Mucosa of rectum (tissue), 2 donors: ENCODE data around the gene OTOF.

Experiments
- H3K27ac ChIP-seq, 2 donors: one replicate each; pipeline ENCODE4 v1.7.0; 2013; ENCODE audit warnings: inconsistent platforms in 2 of 2, low read depth in 2 of 2, low read length in 2 of 2
- H3K27me3 ChIP-seq, 2 donors: one replicate each; pipeline ENCODE4 v1.7.0; 2013; ENCODE audit warnings: low read length in 2 of 2; ENCODE audit not compliant: control insufficient read depth in 2 of 2, insufficient read depth in 2 of 2
- H3K36me3 ChIP-seq, 2 donors: one replicate each; pipeline ENCODE4 v1.7.0; 2013; ENCODE audit warnings: low read length in 2 of 2; ENCODE audit not compliant: control insufficient read depth in 2 of 2, insufficient read depth in 2 of 2
- H3K4me1 ChIP-seq, 2 donors: one replicate each; pipeline ENCODE4 v1.7.0; 2013; ENCODE audit warnings: low read length in 2 of 2, mild to moderate bottlenecking in 1 of 2; ENCODE audit not compliant: control insufficient read depth in 2 of 2, insufficient read depth in 2 of 2
- H3K4me3 ChIP-seq, 2 donors: one replicate each; pipeline ENCODE4 v1.7.0; 2013; ENCODE audit warnings: low read length in 2 of 2
- H3K9ac ChIP-seq, 2 donors: one replicate each; pipeline ENCODE4 v1.7.0; 2013; ENCODE audit warnings: low read length in 2 of 2, low read depth in 1 of 2, mild to moderate bottlenecking in 1 of 2
- H3K9me3 ChIP-seq, 2 donors: one replicate each; pipeline ENCODE4 v1.7.0; 2013; ENCODE audit warnings: low read length in 2 of 2; ENCODE audit not compliant: control insufficient read depth in 2 of 2
- donor health status: healthy.
- donor health status: Normal muscosa, but diverticular disease.

The OTOF gene

DNA sequence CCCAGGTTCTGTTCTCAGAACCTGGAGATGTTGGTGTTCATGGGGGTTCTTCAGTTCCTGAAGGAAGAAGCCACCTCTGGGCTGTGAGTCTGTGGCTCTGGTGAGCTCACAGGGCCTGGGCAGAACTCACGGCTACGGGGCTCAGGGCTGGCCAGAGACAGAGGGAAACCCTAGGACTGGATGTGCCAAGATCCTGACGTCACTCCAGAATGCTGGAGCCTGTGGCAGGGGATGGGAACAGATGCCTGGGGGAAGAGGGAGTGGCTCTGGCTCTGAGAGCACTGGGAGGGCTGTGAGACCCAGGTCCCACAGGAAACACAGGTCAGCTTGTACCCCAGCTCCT is at the start of gene OTOF:
Gene OTOF, minus strand, starts transcription at position 214 of the 343 bp plus-strand sequence.
- H3K36me3 ChIP-seq, result no peaks in the 10 kb centered on the region
- H3K4me1 ChIP-seq, result no peaks in the 10 kb centered on the region
- H3K4me3 ChIP-seq, result no peak within 1 kb of the TSS
- no peaks in the 10 kb centered on the region for H3K27me3 ChIP-seq
- no peaks in the 10 kb centered on the region for H3K9me3 ChIP-seq
- no peak within 1 kb of the TSS for H3K9ac ChIP-seq
- no peak within 1 kb of the TSS for H3K27ac ChIP-seq

DNA sequence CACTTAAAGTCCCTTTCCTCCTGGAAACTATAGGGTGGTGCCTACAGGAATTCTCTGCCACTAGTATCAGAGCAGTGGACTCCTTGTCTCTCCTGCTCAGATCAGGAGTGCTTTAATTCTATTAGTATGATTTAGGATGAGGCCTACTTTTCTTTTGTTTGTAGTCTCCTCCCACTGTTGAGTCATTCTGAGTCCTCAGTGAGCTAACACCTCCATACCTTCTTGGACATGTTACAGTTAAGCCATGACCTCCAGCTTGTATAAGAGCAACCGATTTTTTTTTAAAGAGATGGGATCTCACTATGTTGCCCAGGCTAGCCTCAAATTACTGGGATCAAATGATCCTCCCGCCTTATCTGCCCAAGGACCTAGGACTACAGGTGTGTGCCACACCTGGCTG is 48.7 kb upstream of the OTOF start:
- Histone ChIP-seq H3K4me1 (no peaks in the 10 kb centered on the region), H3K36me3 (no peaks in the 10 kb centered on the region), H3K27ac (no peak overlapping the region), H3K9me3 (no peaks in the 10 kb centered on the region), H3K9ac (no peak overlapping the region), H3K4me3 (no peak overlapping the region), H3K27me3 (no peaks in the 10 kb centered on the region)

DNA sequence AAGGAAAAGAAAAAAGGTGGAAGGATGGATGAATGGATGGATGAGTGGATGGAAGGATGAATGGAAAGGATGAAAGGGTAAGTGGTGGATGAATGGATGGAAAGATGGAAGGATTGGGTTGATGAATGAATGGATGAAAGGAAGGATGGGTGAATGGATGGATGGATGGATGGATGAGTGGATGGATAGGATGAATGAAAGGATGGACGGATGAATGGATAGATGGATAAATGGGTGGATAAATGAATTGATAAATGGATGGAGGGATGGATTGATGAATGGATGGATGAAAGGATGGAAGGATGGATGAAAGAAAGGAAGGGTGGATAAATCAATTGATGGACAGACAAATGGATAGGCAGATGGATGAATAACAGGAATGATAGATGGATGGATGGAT is 48.2 kb upstream of the OTOF start:
- H3K4me3 ChIP-seq, result no peak overlapping the region
- H3K9me3 ChIP-seq, result no peaks in the 10 kb centered on the region
- H3K27ac ChIP-seq, result no peak overlapping the region

DNA sequence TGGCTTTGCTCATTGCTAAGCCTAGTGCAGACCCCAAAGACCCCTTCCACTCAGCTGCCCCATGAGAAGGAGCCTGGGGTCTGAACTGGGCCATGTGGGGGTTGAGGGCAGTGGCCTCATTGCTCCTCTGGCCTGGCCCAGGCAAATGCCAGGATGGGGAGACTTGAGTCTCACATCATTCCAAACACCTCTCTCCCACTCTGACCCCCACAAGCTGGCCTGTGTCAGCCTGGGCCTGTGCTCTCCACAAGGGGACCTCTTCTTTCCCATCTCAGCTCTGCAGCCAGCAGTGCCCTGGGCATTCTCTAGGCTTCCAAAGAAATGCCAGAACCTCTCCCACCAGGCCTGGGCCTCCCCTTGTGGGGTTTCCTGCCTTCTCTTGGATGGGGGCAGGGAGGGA is 45.8 kb upstream of the OTOF start:
- Histone ChIP-seq H3K4me1 (no peaks in the 10 kb centered on the region), H3K36me3 (no peaks in the 10 kb centered on the region), H3K4me3 (no peak overlapping the region), H3K9ac (no peak overlapping the region), H3K27ac (no peak overlapping the region), H3K27me3 (peaks cover 0 to 5% of the 10 kb centered on the region in 2 donors), H3K9me3 (no peaks in the 10 kb centered on the region)

More for the DNA sequence above, 48.2 kb upstream of the OTOF start:
- Histone ChIP-seq H3K4me1 (no peaks in the 10 kb centered on the region), H3K27me3 (no peaks in the 10 kb centered on the region), H3K36me3 (no peaks in the 10 kb centered on the region), H3K9ac (no peak overlapping the region)

DNA sequence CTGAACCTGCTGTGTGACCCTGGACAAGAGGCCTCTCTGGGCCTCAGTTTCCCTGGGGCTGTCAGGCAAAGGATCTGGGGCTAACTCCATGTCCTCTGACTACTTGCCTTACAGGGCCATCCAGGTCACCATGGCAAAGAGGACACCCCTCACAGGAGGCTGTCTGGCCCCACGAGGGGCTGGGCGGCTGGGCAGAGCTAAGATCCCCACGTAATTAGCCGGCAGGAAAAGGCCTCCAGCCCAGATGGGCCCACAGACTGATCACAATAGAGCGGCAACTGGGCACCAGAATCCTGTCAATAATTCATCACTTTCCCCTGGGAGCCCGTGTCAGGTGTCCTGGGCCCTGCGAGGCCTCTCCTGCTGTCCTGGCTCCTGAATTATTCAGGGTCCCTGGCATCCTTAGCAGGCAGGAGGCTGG is 44.8 kb upstream of the OTOF start:
- H3K4me3 ChIP-seq, result no peak overlapping the region
- no peaks in the 10 kb centered on the region for H3K36me3 ChIP-seq
- no peaks in the 10 kb centered on the region for H3K4me1 ChIP-seq
- H3K9ac ChIP-seq, result no peak overlapping the region
- no peak overlapping the region for H3K27ac ChIP-seq
- H3K27me3 ChIP-seq, result peaks cover 2 to 6% of the 10 kb centered on the region in 2 donors
- H3K9me3 ChIP-seq, result no peaks in the 10 kb centered on the region

DNA sequence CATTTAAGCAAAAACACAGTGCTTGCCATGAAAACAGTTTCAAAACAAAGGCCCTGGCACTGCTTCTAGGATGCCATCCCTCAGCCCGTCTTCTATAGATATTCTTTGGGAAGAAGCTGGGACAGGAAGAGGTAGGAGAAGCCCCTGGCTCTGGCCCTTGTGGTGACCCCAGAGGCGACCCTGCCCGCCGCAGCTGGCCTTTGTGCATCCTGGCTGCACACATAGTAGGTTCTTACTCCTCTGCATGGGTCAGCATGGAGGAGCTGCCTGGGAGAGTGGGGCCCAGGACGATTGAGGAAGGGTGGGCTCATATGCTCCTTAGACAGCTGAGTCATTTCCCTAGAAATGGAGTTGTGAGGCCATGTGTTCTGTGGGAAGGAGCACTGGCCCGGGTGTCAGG is 44.4 kb upstream of the OTOF start:
- no peaks in the 10 kb centered on the region for H3K9me3 ChIP-seq
- H3K27me3 ChIP-seq, result peaks cover 2 to 6% of the 10 kb centered on the region in 2 donors
- H3K27ac ChIP-seq, result no peak overlapping the region

DNA sequence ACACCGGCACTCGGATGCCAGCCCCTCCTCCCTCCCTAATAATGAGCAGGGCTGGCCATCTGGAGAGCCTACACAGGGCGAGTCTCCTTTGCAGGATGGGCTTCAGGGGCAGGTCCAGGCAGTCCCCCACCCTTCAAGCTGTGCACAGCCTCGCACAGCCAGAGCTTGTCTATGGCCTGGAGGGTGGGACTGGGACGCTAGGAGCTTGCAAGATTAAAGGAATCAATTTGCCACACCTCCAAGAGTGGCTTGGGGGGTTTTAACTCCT is 43.9 kb upstream of the OTOF start:
- Histone ChIP-seq H3K27ac (no peak overlapping the region), H3K9me3 (no peaks in the 10 kb centered on the region), H3K4me1 (no peaks in the 10 kb centered on the region), H3K36me3 (no peaks in the 10 kb centered on the region), H3K9ac (no peak overlapping the region), H3K4me3 (no peak overlapping the region), H3K27me3 (peaks cover 2 to 6% of the 10 kb centered on the region in 2 donors)

More for the DNA sequence above, 44.4 kb upstream of the OTOF start:
- no peak overlapping the region for H3K9ac ChIP-seq
- no peaks in the 10 kb centered on the region for H3K36me3 ChIP-seq
- H3K4me1 ChIP-seq, result no peaks in the 10 kb centered on the region
- no peak overlapping the region for H3K4me3 ChIP-seq

DNA sequence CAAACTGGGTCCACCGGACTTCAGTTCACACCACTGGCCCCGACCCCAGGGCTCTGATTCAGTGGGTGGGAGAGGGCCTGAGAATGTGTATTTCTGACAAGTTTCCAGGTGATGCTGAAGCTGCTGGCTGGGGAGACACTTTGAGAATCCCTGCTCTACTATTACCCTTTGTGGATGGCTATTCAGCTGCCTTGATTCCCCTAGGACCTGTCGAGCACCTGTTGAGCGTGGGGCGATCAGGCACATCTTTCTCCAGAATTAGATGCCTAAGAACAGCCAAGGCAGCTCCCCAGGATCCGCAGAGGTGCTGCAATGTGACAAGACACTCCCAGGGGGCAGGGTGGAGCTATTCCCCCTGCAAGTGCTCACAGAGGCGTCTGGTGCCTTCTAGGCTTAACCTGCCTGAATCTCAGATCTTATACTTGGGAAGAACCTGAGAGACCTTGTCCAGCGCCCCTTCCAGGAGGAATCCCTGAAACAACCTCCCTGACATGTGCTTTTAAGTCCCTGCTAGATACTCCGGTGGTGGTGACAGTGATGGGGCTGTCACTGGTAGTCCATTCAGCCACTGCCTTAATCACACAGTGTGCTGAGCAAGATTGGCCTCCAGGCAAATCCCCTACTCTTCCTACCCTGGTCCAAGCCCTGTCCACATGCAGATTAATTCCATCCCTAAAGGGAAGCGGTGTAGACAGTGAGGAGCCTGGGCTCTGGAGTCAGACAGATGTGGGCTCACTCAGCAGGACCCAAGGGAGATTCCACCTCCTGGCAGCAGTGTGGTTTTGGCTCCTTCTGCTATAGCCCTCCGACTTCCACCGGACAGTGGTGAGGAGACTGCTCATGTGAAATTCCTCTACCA is 43.4 kb upstream of the OTOF start:
- Histone ChIP-seq H3K27me3 (peaks cover 2 to 6% of the 10 kb centered on the region in 2 donors), H3K9ac (no peak overlapping the region), H3K4me3 (no peak overlapping the region), H3K36me3 (no peaks in the 10 kb centered on the region), H3K9me3 (no peaks in the 10 kb centered on the region), H3K27ac (no peak overlapping the region), H3K4me1 (no peaks in the 10 kb centered on the region)

DNA sequence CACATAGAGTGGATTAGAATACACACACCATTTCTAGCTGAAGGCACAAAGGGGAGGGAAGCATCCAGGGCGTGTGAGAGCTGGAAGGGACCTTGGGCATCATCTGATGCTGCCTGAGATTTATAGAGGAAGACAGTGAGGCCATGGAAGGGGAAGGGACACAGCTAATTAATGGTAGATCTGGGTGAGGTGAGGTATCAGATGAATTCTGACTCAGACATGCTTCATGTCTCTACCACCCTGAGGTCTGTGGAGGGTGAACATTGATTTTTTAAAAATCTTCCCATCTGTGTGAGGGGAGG is 42.2 kb upstream of the OTOF start:
- Histone ChIP-seq H3K27me3 (peaks cover 2 to 6% of the 10 kb centered on the region in 2 donors), H3K36me3 (no peaks in the 10 kb centered on the region), H3K4me1 (no peaks in the 10 kb centered on the region), H3K9me3 (no peaks in the 10 kb centered on the region), H3K27ac (no peak overlapping the region), H3K4me3 (no peak overlapping the region), H3K9ac (no peak overlapping the region)

DNA sequence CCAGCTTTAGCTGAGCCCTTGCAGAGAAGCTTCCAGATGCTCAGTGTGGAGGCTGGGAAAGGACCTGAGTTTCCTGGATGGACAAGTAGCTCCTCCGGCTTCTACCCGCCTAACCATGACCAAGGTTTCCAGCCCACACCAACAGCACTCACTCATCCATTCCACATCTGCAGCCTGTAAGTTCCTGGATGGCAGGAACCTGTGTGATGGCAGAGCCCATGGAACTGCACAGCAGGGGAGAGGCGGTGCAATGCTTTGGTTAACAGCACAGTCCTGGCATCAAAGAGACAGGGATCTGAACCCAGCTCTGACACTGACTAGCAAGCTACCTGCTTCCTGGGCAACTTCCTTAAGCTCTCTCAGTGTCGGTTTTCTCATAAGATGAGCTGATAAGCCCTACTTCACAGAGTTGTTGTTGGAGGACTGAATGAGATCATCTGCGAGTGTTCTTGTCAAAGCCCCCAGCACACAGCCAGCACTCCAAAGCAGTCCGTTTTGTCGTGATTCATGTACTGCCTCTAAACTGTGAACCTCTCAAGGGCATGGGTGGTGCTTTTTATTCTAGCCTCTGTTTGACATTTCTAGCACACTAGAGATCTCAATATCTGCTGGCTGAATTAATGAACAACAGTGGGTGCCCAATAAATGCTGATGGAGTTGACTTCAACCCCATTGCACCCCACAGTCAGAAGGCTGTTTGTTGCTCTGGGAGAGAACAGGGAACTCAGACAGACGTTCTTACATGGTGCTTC is 41.6 kb upstream of the OTOF start:
- no peaks in the 10 kb centered on the region for H3K4me1 ChIP-seq
- no peak overlapping the region for H3K4me3 ChIP-seq
- H3K9ac ChIP-seq, result no peak overlapping the region
- no peaks in the 10 kb centered on the region for H3K36me3 ChIP-seq
- H3K27ac ChIP-seq, result no peak overlapping the region
- H3K9me3 ChIP-seq, result no peaks in the 10 kb centered on the region
- H3K27me3 ChIP-seq, result peaks cover 2 to 6% of the 10 kb centered on the region in 2 donors
